NCI-H226 (cell line): ENCODE results near the gene PRUNE2.
"Not testable (repeated sequence)": the region's sequence is repeated elsewhere in the genome, so short reads cannot be mapped to it uniquely, and the experiment has no call there.

Source experiments
- DNase-seq: peaks from one replicate; pipeline ENCODE4 v3.0.0-alpha.2; 2015

Gene PRUNE2

GRCh38 chr9:76784881-76785280 is 121.0 kb downstream of the PRUNE2 start:
- DNase-seq = no peak

- DNase-seq = no peak
These were observed 133.0 kb downstream of the PRUNE2 start for GRCh38 chr9:76772686-76773445.

DNA sequence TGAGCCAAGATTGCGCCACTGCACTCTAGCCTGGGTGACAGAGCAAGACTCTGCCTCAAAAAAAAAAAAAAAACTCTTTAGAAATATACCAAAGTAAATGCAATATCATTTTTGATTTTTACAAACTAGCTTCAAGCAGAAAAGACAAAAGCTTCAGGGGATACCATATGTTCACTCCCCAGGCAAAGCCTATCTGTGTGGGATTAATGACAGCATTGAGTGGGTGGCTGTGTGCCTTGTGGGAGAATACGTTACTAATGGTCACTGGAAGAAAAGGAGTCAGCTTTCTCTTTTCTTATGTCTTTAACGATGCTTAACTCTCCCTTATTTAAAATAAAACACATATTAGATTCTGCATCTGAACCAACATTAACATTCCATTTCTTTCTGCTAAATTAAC is 139.8 kb downstream of the PRUNE2 start:
- DNase-seq = no peak

- no peak for DNase-seq
These were observed 141.8 kb downstream of the PRUNE2 start, which contains the start of gene PCA3 for GRCh38 chr9:76764138-76764537. Gene PCA3, plus strand, starts transcription at chr9:76764438.

GRCh38 chr9:76761448-76761847 is 144.5 kb downstream of the PRUNE2 start:
- no peak for DNase-seq

DNA sequence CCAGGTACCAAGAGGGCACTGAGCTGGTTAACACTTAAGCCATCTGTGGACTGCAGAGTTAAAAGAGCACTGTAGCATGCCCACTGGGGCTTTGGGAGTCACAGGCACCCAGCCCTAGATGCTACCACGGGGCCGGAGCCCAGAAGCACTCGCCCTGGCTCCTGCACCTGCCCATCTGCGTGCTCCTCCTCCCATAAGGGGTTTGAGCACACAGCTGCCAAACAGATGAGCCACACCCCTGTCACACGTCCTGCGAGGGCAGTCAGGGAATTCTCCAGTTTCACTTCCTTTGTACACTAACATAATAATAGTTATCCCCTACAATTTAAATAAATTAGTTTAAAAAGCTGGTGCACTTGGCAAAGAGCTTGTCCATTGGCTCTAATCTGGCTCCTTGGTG is 146.2 kb downstream of the PRUNE2 start:
- DNase-seq = no peak

- no peak for DNase-seq
These were observed 147.4 kb downstream of the PRUNE2 start for GRCh38 chr9:76758476-76758875.

- no peak for DNase-seq
These were observed 148.8 kb downstream of the PRUNE2 start for GRCh38 chr9:76756941-76757673.

DNA sequence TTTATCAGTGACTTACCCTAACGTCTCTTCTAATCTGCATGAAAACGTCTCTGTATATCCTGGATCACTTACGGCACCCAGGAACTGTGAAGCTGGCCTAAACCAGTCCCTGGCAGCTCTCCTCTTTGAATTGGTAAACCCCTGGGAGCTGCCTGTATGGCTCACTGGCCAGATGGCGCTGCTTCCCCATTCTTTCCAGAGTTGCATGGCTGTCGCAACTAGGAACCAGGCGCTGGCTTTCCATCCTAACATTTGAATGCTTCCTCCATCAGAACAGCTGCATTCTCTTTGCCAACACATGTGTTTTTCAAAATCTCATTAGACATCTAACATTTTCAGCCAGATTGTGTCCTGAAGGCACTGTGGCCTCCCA is 149.7 kb downstream of the PRUNE2 start:
- DNase-seq = no peak

GRCh38 chr9:76751001-76751400 is 154.9 kb downstream of the PRUNE2 start:
- no peak for DNase-seq

DNA sequence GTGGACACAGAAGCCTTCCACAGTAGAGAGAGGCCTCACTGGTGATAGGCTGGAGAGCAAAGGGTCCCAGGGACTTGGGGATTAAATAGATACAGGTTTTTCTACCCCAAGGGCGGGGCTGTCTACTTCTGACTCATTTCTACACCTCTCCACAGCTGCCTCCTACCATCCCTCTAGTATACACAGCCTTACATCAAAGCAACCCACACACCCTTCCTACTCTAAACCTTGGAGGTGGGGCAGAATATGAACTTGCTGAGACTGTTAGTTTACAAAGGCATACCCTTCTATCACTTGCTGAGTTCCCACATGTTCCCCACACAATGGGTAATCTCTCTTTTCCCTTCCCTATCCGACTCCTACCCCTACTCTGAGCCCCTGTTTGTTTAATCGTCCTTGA is 161.6 kb downstream of the PRUNE2 start:
- DNase-seq = no peak

GRCh38 chr9:76743931-76744330 is 162.0 kb downstream of the PRUNE2 start:
- DNase-seq = no peak

- not testable (repeated sequence) for DNase-seq
These were observed 163.0 kb downstream of the PRUNE2 start for GRCh38 chr9:76742890-76743289.

DNA sequence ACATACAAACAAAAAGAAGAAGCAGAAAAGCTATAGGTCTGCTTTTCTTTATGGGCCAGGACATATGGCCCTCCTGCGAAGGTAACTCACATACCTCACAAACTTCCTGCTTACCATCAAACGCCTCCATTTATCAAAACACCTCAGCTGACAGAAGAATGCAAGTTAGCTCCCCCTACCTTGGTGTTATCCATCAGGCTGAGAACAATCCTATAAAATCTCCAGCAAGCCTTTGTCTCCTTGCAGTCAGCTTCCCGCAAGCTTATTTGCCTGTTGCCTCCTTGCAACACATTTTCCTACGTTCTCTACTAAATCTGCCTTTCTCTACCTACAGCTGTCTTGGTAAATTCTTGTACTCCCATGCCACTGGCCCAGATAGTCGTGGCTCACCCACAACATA is 164.4 kb downstream of the PRUNE2 start:
- DNase-seq = no peak

DNA sequence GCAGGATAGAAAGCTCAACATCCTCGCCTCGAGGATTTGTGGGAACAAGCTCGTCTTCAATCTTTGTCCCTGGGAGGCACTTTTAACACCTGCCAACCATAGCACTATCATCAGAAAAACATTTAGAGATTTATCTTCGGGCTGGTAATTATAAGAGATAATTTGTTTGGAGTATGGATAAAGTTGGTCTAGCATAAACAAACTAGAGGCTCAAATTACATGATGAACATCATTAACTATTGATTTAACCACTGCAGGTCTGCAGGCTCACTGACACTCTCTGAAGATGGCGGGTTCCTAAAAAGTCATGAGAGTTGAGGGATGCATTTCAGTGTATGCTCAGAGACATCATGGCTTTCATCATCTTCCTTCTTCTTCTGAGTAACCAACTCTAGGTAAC is 167.5 kb downstream of the PRUNE2 start:
- DNase-seq = no peak

GRCh38 chr9:76737154-76737902 is 168.6 kb downstream of the PRUNE2 start:
- DNase-seq = no peak

DNA sequence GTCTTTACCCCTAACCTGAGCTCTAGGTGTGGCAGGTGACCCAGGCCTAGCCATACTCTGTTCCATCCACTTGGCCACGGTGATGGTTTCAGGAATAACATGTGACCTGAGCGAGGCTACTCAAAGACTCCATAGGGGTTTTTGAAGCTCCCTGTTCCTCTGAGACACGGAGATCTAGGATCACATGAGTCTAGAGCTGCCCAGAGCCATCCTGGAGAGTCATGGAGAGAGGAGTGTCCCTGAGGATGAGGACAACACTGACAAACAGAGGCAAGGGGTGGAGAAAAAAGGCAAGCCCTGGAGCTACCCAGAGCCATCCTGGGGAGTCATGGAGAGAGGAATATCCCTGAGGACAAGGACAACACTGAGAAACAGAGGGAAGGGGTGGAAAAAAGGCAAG is 171.2 kb downstream of the PRUNE2 start:
- no peak for DNase-seq

DNA sequence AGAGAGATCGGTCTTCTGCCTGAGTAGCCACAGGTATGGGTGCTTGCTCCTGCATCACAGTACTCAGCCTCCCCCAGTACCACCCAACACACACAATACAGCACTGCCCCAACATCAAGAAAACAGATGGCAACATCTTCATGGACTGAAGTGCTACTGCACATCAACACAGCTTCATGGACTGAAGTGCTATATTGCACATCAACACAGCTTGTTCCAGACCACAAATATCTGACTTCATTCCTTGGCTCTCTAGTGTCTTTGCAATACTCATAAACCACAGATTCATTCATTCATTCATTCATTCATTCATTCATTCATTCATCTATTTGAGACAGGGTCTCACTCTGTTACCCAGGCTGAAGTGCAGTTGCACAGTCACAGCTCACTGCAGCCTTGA is 172.8 kb downstream of the PRUNE2 start:
- DNase-seq = no peak

DNA sequence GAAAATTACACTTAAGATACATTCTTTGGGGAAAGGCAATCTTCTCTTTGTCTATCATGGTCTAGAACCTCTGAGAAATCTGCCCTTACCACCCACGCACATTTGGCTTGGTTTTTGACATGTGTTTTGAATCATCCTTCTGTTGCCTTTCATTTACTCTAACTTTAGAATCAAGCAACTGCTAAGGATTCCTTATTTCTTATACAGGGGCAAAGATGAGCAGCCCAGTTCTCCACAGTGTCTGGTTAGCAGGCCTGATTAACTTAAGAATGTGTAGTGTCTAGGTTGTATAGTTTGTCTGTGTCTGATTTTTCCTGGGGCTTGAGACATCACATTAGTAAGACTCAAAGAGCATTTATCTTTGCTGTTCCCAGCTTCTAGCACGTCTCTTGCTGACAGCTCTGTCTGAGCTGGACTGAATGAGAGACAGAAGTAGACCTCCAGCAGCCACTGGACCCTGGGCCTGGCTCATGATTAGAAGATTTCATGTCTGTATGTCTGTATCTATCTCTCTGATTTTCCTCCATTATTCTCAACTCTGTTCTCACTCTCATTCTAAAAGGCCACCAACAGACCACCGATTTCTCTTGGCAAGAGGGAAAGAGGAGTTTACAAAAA is 173.5 kb downstream of the PRUNE2 start:
- DNase-seq = no peak

DNA sequence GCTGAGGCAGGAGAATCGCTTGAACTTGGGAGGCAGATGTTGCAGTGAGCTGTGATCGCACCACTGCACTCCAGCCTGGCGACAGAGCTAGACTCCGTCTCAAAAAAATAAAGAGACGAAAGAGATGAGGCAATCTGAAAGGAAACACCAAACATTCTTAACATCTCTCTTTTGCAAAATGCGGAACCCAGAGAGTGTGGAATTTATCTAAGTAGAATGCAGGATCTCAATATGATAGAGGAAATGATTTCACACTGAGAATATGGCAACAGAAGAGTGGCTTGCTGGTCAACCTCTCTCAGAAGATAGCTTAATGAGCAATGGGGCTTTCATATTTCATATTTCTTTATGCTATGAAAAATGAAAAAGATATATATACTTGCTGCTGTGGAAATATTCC is 175.1 kb downstream of the PRUNE2 start:
- no peak for DNase-seq

GRCh38 chr9:76729980-76730737 is 175.8 kb downstream of the PRUNE2 start:
- no peak for DNase-seq

- DNase-seq = no peak
These were observed 176.8 kb downstream of the PRUNE2 start for GRCh38 chr9:76729116-76729515.

- DNase-seq = no peak
These were observed 180.0 kb downstream of the PRUNE2 start for GRCh38 chr9:76725885-76726284.
